ENCODE data around the gene AMACR.

DNA sequence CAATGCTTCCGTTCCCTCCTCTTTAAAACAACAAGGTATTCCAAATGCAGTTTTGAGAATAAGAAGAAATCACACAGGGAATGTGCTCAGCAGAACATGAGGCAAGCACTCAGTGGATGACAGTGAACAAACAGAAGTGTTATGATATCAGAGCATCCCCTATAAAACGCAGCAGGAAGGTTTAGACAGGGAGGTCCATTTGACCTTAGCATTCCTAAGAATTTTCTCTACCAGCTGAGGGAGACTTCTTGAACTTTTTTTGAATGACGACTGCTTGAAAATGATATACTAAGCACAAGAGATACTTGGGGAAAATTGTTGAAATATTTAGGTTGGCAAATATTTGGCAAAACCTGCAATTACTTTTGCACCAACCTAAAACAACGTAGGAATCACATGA, 3.9 kb downstream of the AMACR start:
- TF ChIP-seq EZH2 (IDR thresholded peaks at IDR 0.05; ENCODE audit: low read depth, unreplicated experiment) (no peak), STAT1 (IDR thresholded peaks at IDR 0.05; ENCODE audit: unreplicated experiment) (no peak), CTCF (conservative IDR thresholded peaks at IDR 0.05; ENCODE audit: low read depth in 2 of 2) (no peak), CREB1 (CRISPR knock-in tag; IDR thresholded peaks at IDR 0.05; ENCODE audit: low read depth) (no peak), NANOG (IDR thresholded peaks at IDR 0.05; ENCODE audit: borderline replicate concordance) (no peak), EZH2phosphoT487 (IDR thresholded peaks at IDR 0.05; ENCODE audit: unreplicated experiment) (no peak), POLR2AphosphoS5 (IDR thresholded peaks at IDR 0.05; ENCODE audit: low read depth) (no peak), JUNB (IDR thresholded peaks at IDR 0.05; ENCODE audit: unreplicated experiment) (no peak), ETS1 (IDR thresholded peaks at IDR 0.05) (no peak)
- TF ChIP-seq, protein P1, sequence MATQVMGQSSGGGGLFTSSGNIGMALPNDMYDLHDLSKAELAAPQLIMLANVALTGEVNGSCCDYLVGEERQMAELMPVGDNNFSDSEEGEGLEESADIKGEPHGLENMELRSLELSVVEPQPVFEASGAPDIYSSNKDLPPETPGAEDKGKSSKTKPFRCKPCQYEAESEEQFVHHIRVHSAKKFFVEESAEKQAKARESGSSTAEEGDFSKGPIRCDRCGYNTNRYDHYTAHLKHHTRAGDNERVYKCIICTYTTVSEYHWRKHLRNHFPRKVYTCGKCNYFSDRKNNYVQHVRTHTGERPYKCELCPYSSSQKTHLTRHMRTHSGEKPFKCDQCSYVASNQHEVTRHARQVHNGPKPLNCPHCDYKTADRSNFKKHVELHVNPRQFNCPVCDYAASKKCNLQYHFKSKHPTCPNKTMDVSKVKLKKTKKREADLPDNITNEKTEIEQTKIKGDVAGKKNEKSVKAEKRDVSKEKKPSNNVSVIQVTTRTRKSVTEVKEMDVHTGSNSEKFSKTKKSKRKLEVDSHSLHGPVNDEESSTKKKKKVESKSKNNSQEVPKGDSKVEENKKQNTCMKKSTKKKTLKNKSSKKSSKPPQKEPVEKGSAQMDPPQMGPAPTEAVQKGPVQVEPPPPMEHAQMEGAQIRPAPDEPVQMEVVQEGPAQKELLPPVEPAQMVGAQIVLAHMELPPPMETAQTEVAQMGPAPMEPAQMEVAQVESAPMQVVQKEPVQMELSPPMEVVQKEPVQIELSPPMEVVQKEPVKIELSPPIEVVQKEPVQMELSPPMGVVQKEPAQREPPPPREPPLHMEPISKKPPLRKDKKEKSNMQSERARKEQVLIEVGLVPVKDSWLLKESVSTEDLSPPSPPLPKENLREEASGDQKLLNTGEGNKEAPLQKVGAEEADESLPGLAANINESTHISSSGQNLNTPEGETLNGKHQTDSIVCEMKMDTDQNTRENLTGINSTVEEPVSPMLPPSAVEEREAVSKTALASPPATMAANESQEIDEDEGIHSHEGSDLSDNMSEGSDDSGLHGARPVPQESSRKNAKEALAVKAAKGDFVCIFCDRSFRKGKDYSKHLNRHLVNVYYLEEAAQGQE (IDR thresholded peaks at IDR 0.05; ENCODE audit: unreplicated experiment) = no peak
